ENCODE results near the gene ASPM. TPM values are rescaled to one million over a fixed set of nuclear protein-coding genes. Genes with fewer than 3 reads are reported as not detected.

Gene ASPM
- total RNA-seq = 1 to 10 TPM in 2 of 4 donors, under 1 TPM in 2; 0.33 to 5.1 (median 2.7) TPM

- TF ChIP-seq, protein P1, sequence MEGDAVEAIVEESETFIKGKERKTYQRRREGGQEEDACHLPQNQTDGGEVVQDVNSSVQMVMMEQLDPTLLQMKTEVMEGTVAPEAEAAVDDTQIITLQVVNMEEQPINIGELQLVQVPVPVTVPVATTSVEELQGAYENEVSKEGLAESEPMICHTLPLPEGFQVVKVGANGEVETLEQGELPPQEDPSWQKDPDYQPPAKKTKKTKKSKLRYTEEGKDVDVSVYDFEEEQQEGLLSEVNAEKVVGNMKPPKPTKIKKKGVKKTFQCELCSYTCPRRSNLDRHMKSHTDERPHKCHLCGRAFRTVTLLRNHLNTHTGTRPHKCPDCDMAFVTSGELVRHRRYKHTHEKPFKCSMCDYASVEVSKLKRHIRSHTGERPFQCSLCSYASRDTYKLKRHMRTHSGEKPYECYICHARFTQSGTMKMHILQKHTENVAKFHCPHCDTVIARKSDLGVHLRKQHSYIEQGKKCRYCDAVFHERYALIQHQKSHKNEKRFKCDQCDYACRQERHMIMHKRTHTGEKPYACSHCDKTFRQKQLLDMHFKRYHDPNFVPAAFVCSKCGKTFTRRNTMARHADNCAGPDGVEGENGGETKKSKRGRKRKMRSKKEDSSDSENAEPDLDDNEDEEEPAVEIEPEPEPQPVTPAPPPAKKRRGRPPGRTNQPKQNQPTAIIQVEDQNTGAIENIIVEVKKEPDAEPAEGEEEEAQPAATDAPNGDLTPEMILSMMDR (IDR thresholded peaks at IDR 0.05; ENCODE audit: low read depth) = no peak
Observed at GRCh38 chr1:197146101-197147095, at the start of gene ASPM. ASPM (minus strand) TSS chr1:197146669; CDS start chr1:197146437, 232 bp downstream.

GRCh38 chr1:197195100-197195499 is 48.6 kb upstream of the ASPM start:
- TF ChIP-seq, protein P1 (IDR thresholded peaks at IDR 0.05; ENCODE audit: low read depth) = no peak

- TF ChIP-seq, protein P1 (IDR thresholded peaks at IDR 0.05; ENCODE audit: low read depth) = no peak
Observed at GRCh38 chr1:197184190-197184589, 37.7 kb upstream of the ASPM start.

- TF ChIP-seq, protein P1 (IDR thresholded peaks at IDR 0.05; ENCODE audit: low read depth) = no peak
Observed at GRCh38 chr1:197183195-197183748, 36.8 kb upstream of the ASPM start.

DNA sequence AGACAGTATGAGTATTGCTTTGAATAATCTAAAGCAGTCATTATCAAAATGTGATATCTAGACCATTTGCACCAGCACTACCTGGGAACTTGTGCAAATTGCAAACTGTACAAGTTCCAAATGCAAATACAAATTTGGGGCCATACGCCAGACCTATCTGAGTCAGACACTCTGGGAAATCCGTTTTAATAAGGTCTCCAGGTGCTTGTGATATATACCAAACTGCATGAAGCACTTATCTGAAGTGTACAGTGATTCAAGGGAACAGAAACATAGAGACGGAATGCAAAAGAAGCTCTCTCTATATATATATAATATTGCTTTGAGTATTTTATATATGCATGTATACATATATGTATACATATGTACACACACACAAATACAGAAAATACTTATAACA is 36.2 kb upstream of the ASPM start:
- TF ChIP-seq, protein P1 (IDR thresholded peaks at IDR 0.05; ENCODE audit: low read depth) = no peak

DNA sequence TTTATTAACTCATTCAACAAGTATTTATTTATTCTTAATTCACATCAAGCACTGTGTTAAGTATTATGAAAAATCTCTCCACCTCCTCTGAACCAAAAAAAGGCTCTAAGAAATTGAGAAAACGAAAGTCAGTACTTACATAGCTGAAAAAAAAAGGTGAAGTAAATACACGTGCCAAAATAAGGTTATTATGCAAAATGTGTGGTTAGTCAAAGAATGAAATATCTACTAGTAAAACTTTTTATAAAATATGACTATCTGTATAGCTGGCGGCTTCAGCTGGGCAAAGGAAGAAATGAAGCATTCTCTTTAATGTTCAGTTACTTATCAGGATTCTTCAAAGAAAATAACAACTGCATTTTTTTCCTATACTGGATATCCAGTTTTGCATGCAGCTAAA is 35.5 kb upstream of the ASPM start:
- TF ChIP-seq, protein P1 (IDR thresholded peaks at IDR 0.05; ENCODE audit: low read depth) = no peak

DNA sequence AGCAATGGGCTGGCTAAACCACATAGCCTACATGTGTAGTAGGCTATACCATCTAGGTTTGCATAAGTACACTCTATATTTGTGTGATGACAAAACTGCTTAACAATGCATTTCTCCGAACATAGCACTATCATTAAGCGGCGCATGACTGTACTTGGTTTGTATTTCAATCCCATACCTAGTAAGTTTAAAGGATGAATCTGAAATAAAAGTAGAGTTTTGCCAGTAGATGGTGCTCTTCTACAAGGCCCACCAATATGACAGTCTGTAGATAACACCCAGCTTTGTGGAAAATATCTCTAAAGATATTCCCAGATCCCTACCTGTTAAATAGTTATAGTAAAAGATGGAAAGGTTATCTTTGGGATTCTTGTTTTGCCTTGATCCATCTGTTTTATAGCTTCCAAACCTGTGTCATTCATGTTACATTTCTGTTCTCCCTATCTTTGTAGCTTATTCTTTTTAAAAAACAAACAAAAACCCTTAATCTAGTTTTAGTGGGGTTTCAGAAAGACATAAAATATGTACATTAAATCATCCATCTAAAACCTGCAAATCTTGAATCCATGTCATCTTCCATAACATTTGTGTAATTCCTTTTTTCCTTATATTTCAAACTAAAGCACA is 33.9 kb upstream of the ASPM start:
- TF ChIP-seq, protein P1 (IDR thresholded peaks at IDR 0.05; ENCODE audit: low read depth) = no peak

Measured in subcutaneous adipose tissue (tissue), 4 donors.